Stimulated activated CD8-positive, alpha-beta memory T cell treated with anti-CD3 and anti-CD28 coated beads, Interleukin-7, amount 100 ng/mL, for 1 hour (primary cell): Measurements from ENCODE around the gene ABCG1.
"Not testable (repeated sequence)": the region's sequence is repeated elsewhere in the genome, so short reads cannot be mapped to it uniquely, and the experiment has no call there.

Source experiments
- DNase-seq, 2 donors: peaks; one replicate each; pipeline ENCODE4 v3.0.0-alpha.2; 2020; ENCODE audit warnings: low read depth in 2 of 2

The ABCG1 gene

GRCh38 chr21:42291003-42291750 is 72.2 kb downstream of the ABCG1 start:
- no peak for DNase-seq

DNA sequence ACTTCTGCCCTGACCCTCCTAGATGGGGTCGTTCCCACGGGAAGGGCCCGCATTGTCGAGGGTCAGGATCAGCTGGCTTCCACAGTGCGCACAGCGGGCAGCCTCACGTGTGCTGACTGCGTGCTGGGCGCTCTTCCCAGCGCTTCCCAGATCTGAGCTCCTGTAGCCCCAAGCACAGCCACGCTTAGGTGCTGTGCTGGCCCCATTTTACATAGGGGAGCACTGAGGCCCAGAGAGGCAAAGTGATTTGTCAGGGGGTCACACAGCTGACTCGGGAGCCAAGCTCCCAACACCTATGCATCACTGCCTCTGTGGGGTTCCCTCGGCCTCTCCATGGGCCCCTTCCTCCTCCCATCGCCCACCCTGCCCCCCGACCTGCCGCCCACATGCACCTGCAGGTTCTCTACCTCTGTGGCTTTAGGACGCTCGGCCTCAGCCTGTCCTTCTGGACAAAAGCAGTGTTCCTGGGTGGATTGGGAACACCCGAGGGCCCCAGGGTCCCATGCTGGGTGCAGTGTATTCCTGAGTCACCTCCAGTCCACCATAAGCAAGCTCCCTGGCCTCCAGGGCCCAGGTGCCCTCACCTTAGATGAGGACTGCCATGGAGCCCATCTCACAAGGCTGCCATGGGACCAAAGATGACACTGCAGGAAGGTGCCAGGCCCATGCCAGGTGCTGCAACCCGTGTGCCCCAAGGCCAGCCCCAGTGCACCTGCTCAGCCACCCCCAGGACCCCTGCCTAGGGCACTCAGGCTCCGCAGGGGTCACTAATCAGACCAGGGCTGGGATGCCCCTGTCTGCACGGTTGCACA is 73.0 kb downstream of the ABCG1 start:
- no peak for DNase-seq

- DNase-seq, result not testable (repeated sequence)
Measured at GRCh38 chr21:42292563-42293142, 73.7 kb downstream of the ABCG1 start.

DNA sequence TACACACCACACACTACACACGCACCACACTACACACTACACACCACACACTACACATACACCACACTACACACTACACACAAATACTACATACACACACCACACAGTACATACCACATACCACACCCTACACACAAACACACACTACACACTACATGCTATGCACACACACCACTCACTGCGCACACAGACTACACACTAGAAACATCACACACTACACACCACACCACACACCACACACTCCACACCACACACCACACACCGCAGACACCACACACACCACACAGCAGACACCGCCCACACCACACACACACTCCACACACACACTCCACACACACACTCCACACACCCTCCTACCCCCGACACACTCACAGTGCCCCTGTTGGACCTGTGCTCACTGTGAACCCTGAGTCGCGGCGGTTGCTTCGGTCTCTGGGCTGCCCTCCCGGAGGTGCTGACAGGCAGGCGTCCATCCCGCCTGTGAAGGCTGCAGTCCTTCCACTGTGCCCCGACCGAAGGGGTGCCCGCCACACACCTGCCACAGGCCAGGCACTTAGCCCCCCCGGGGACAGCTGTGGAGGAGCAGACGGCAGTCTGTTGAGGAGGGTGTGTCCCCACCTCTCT is 74.8 kb downstream of the ABCG1 start:
- DNase-seq, result no peak

GRCh38 chr21:42294273-42294880 is 75.4 kb downstream of the ABCG1 start:
- DNase-seq, result no peak

- DNase-seq, result no peak
Measured at GRCh38 chr21:42295845-42296244, 76.9 kb downstream of the ABCG1 start.

DNA sequence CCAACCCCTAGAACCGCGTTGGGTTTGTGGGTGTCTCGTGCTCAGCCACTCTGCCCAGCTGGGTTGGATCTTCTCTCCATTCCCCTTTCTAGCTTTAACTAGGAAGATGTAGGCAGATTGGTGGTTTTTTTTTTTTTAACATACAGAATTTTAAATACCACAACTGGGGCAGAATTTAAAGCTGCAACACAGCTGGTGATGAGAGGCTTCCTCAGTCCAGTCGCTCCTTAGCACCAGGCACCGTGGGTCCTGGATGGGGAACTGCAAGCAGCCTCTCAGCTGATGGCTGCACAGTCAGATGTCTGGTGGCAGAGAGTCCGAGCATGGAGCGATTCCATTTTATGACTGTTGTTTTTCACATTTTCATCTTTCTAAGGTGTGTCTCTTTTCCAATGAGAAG is 77.6 kb downstream of the ABCG1 start:
- DNase-seq, result no peak

DNA sequence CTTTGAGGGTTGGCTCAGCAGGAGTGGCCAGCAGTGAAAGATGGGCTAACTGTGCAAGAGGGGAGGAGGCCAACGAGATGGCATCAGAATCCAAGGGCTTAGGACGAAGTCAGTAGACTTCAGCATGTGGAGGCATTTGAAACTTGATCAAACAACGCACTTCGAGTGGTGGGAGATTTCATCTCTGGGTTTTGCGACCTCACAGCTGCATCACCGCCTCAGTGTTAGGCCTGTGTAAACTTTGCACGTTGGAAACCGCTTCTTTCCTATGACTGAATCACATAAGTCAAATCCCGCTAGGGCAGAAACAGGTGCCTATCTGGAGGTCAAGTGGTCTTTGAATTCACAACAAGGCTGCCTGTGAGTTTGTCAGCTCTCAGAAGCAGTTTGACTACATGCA is 78.4 kb downstream of the ABCG1 start:
- DNase-seq, result no peak

DNA sequence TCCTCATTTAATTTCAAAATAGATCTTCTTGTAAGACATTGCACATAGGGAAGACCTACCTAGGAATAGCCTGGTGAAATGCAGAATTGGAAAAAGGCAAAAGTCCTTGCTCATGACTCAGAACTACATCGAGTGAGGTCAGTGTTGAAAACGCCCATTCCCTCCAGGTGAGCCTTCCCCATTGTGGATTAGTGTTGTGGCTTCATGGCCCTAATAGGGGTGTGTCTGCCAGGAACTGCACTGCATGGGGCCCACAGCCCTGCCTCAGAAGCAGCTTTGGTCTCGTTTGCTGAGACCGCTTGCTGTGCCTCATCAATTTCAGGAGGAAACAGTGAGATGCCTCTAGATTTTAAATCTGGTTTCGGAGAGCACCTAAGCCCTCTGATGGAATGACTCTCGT is 79.3 kb downstream of the ABCG1 start:
- DNase-seq, result no peak

DNA sequence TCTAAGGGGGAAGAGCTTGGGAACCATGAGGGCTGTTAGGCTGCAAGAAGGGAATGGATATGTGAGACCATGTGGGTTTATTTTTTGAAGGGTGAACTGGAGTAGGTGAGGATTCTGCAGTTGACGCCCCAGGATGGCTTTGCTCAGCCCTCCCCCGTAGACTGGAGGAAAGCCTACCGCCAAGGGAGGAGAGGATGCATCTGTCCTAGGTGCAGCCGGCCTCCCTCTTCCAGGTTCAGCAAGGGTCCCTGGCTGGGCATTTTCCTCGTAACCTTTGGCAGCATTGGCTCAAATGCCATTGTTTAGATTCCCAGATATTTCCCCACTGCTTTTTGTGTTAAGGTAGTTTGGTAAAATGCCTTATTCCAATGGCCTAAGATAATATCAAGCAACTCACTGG is 79.7 kb downstream of the ABCG1 start:
- DNase-seq, result no peak

DNA sequence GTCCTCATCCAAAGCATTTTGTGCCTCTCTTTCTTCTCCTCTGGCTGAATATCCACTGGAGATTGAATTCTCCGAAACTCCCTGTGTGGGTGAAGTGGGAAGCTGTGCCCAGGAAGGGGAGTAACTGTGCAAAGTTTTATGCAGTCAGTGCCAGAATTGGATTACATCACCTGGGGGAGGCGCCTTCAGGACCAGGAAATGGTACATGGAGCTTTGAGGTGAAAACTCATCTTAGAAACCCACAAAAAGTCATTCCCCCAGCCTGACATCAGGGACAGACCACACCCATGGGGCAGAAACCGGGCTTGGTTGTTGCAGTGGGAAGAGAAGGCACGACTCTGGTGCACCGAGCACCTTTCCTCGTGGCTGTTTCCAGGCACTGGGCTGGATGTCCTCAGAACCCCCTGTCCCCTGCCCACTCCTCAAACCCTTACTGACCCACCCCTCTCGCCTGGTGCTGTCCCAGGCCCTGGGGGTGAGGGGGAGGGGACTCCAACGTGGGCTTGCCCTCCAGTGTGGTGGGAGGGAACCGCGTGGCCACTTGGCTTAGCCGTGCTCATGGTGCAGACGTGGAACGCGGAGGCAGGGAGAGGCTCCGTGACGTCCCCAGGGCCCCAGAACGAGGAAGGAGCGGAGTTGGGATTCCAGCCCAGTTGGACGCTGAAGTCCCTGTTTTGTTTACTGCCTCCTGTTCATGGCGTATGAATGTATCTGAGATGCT is 80.5 kb downstream of the ABCG1 start:
- DNase-seq, result no peak

GRCh38 chr21:42300045-42300583 is 81.2 kb downstream of the ABCG1 start:
- DNase-seq, result no peak

DNA sequence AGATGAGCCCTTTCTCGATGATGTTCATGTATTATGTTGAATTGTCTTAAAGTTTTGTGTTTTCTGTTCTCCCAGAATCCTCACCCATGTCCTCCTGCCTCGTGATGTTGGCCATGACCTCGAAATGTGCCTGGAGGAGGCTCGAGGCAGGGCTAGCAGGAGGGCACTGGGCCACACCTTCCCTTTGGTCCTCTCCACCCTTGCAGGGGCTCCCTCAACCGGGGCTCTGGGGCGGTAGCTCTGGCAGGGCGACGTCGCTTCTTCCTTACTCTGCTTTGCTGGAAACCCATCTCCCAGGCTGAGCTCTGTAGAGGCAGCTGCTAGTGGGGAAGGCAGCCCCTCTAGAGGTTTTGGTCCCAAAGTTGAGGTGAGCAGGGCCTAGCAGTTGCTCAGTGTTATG is 82.0 kb downstream of the ABCG1 start:
- DNase-seq, result no peak

GRCh38 chr21:42301371-42302075 is 82.6 kb downstream of the ABCG1 start:
- no peak for DNase-seq

GRCh38 chr21:42302076-42302650 is 83.2 kb downstream of the ABCG1 start:
- DNase-seq, result no peak

DNA sequence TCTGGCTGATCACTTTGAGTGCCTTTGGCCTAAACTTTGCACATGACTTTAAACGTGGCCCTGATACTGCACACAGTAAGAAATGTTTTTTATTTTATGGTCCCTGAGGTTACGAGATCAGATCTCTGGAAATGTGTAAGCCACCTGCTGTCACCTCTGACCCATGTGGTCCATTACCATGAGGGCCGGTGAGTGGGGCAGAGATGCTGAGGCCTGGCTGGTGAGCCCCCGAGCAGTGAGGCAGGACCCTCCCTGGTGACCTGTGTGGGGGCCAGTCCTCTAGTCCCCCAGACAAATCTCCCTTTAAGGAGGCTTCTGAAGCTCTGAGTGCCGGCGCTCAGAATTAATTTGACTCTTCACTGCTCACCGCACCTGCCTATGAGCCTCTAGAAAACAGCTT is 83.9 kb downstream of the ABCG1 start:
- no peak for DNase-seq

- no peak for DNase-seq
Measured at GRCh38 chr21:42303443-42303842, 84.5 kb downstream of the ABCG1 start.

- DNase-seq, result no peak
Measured at GRCh38 chr21:42304556-42305454, 85.9 kb downstream of the ABCG1 start.

DNA sequence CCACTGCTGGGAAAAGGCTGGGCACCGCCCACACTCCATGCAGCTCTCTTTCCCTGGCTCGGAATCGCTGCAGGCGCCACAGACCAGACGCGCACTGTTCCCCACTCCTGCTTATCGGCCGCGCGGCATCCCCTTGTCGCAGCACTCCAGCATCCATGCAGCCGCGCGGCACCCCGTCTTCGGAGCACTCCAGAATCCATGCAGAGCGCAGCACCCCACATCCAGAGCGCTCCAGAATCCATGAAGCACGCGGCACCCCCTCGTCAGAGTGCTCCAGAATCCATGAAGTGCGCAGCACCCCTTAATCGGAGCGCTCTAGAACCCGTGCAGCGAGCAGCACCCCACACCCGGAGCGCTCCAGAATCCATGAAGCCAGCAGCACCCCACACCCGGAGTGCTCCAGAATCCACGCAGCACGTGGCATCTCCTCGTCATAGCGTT is 86.8 kb downstream of the ABCG1 start:
- no peak for DNase-seq
